HG02938 (cell line): ENCODE data around the gene IGF2BP1.
"Not testable (repeated sequence)": the region's sequence is repeated elsewhere in the genome, so short reads cannot be mapped to it uniquely, and the experiment has no call there.

Experiments
- ATAC-seq: cut with Tn5 transposase; IDR thresholded peaks from one replicate; pipeline ENCODE4 v1.9.1; 2021; ENCODE audit warnings: mild to moderate bottlenecking, moderate library complexity; ENCODE audit not compliant: unreplicated experiment

Gene IGF2BP1

DNA sequence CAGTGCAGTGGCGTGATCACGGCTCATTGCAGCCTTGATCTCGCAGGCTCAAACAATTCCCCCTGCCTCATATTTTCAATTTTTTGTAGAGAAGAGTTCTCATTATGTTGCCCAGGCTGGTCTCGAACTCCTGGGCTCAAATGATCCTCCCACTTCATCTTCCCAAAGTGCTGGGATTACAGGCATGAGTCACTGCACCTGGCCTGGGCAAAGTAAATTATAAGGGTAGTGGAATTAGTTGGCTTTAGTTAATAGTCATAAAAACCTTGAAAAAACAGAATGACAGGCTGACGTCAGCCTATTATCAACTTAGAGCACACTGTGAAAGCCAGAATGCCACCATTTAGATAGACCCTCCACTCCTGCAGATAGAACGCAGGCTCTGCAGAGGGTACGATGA, 91.9 kb downstream of the IGF2BP1 start:
- no peak for ATAC-seq

DNA sequence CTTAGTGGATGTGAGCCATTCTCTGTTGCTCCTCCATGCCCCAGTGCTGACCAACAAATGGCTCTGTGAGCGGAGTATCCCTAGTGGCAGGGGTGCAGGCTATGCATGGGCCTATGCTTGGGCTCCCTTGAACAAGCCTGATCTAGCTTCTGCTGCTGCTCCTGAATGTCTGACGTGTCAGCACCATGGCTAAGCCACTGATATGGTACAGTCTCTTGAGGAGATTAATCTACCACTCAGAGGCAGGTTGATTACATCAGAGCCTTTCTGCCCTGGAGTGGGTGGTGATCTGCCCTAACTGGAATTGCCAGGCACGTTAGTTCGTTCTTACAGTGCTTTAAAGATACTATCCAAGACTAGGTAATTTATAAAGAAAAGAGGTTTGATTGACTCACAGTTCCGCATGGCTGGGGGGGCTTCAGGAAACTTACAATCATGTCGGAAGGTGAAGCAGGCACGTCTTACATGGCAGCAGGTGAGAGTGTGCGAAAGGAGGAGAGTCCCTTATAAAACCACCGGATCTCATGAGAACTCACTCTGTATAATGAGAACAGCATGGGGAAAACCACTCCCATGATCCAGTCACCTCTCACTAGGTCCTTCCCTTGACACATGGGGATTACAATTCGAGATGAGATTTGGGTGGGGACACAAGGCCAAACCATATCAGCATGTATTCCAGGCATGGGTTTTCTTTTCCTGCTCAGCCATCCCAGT, 93.9 kb downstream of the IGF2BP1 start:
- ATAC-seq: no peak

DNA sequence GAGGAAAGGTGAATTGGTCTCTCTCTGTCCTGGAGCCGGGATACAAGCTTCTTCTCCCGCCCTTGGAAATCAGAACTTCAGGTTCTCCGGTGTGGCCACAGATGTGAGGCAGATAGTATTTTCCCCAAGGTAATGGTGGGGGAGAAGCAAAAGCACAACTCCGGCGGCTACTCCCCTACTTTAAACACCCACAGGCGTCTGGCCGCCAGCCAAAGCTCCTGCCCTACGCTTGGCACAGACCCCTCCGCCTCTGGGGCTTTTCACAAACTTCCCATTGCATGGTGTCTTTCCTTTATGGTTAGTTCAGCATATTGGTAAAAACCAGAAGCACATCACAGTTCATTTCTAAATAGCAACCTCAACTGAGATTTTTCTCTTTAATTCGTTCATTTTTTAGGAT, 95.9 kb downstream of the IGF2BP1 start:
- ATAC-seq: no peak

DNA sequence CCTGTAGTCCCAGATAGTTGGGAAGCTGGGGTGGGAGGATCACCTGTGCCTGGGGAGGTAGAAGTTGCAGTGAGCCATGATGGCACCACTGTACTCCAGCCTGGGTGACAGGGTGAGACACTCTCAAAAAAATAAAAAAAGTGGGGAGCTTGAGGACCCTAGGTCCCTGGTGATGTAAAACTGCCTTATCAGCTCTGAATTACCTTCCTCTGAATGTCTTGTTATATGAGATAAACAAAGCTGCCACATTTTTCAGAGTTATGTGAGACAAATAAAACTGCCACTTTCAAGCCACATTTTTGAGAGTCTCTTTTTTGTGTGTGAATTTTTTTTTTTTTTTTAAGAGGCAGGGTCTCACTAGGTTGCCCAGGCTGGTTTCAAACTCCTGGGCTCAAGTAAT, 103.4 kb downstream of the IGF2BP1 start:
- no peak for ATAC-seq

DNA sequence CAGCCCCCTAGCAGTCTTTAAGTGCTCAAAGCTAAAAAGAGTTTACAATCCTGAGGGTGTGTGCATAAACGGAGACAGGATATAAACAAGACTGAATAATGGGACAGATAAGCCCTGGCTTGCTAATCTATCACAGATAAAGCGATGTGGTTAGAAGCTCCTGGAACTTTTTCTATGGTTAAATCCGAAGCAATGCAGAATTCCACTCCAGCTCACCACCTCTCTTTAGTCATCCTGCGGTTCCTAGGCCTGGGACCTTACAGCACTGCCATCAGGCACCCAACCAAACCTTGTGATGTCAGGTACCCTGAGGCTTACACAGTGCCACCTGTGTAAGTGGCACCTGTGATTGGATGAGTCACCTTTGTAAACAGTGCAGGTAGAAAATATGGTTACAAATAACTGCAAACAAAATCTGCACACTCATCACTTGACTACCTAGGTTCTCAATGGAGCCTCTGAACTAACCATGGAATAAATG, 103.9 kb downstream of the IGF2BP1 start:
- ATAC-seq: no peak

DNA sequence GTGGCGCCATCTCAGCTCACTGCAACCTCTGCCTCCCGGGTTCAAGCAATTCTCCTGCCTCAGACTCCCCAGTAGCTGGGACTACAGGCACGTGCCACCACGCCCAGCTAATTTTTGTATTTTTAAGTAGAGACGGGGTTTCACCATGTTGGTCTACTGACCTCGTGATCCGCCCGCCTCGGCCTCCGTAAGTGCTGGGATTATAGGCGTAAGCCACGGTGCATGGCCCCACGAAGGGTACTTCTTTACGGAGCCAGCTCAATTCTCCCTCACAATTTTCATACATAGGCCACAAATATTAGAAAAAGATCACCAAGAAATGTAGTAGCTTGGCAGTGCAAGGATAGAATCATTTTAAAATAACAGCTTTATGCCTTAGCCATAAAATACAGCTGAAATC, 106.2 kb downstream of the IGF2BP1 start:
- ATAC-seq: not testable (repeated sequence)

DNA sequence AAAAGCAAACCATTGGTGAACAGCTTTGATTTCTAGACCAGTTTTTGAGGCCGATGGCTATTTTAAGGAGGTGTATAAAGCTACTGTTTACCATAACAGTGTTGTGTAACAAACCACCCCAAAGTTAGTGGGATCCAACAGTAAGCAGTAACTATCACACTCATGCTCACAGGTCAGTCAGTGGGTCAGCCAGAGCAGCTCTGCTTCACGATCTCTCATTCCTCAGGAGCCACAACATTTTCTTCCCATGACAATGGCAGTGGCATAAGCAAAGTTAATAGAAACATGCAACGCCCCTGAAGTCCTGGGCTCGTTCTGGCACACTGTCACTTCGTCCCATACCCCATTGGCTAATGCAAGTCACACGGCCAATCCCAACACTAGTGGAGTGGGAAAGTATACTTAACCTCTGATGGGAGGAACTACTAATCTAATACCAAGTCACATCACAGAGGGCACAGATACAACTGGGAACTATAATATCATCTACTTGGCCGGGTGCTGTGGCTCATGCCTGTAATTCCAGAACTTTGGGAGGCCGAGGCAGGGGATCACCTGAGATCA, 107.4 kb downstream of the IGF2BP1 start:
- no peak for ATAC-seq
